GM12872 (cell line): Measurements from ENCODE around the gene SEMA6A.
A peak's percentile ranks its signal among the peaks of the same experiment; 100 is the strongest.

Experiments
- CTCF ChIP-seq: IDR thresholded peaks from 3 replicates; pipeline ENCODE4 v1.5.1; 2011; ENCODE audit warnings: low read depth, mild to moderate bottlenecking, low read length, moderate library complexity; ENCODE audit not compliant: insufficient read depth

The SEMA6A gene

GRCh38 chr5:116559673-116560164, 14.9 kb downstream of the SEMA6A start:
- no peak for TF ChIP-seq CTCF

- no peak for TF ChIP-seq CTCF
These were observed 15.4 kb downstream of the SEMA6A start for GRCh38 chr5:116559239-116559638.

- peak; percentile 57 for TF ChIP-seq CTCF
These were observed 16.9 kb downstream of the SEMA6A start for GRCh38 chr5:116557669-116558271.

- TF ChIP-seq CTCF, result no peak
These were observed 19.9 kb downstream of the SEMA6A start for GRCh38 chr5:116554764-116555163.

GRCh38 chr5:116553366-116553765, 21.3 kb downstream of the SEMA6A start:
- no peak for TF ChIP-seq CTCF

- no peak for TF ChIP-seq CTCF
These were observed 24.5 kb downstream of the SEMA6A start for GRCh38 chr5:116550082-116550481.

- no peak for TF ChIP-seq CTCF
These were observed 27.9 kb downstream of the SEMA6A start for GRCh38 chr5:116546743-116547124.
